A549 (cell line): ENCODE data around the gene PLA1A. TPM values are rescaled to one million over a fixed set of nuclear protein-coding genes. Genes with fewer than 3 reads are reported as not detected.

ENCODE experiments used
- ATAC-seq, 2 experiments: fragments of 200-7000 bp in 1 of 2; fragments of >200 bp in 1 of 2; cut with Nextera tagmentation in 1 of 2; cut with Tn5 transposase in 1 of 2; 3 replicates each; pipeline versions ENCODE4 v1.8.0 to v1.9.1; 2018 to 2020; ENCODE audit warnings: mild to moderate bottlenecking in 1 of 2, moderate library complexity in 1 of 2
- CTCF ChIA-PET: fragments of 300-600 bp; sonication (Branson Sonifier 250); formaldehyde crosslinking; extraction: SDS; loops from one replicate; lab custom pipeline; 2021; ENCODE audit warnings: antibody characterized with exemption, inconsistent platforms; lab: Yijun Ruan, JAX
- POLR2A ChIA-PET: fragments of 350-600 bp; formaldehyde crosslinking; extraction: SDS; loops from one replicate; lab custom pipeline; 2021; ENCODE audit warnings: antibody characterized with exemption, inconsistent platforms; lab: Yijun Ruan, JAX
- DNase-seq, 2 experiments: peaks; one replicate each; pipeline versions ENCODE4 v3.0.0 to v3.0.0-alpha.2; 2011 to 2016; ENCODE audit warnings: low read depth in 1 of 2, low spot score in 1 of 2
- FAIRE-seq: peaks from 2 replicates; lab custom pipeline; 2011; peaks lifted over from hg19 to GRCh38; lab: Jason Lieb, UNC
- H3K27ac ChIP-seq, 2 experiments: fragments of >200 bp; sonication (Bioruptor Twin); formaldehyde crosslinking; 3 replicates each; pipeline ENCODE4 v1.5.1; 2016 to 2017
- H3K4me1 ChIP-seq: fragments of >200 bp; sonication (Bioruptor Twin); formaldehyde crosslinking; 3 replicates; pipeline ENCODE4 v1.6.1; 2016
- H3K4me2 ChIP-seq: fragments of >200 bp; sonication (Bioruptor Twin); formaldehyde crosslinking; 3 replicates; pipeline ENCODE4 v1.6.1; 2016
- H3K4me3 ChIP-seq: fragments of >200 bp; sonication (Bioruptor Twin); formaldehyde crosslinking; 3 replicates; pipeline ENCODE4 v1.5.1; 2016
- H3K9me3 ChIP-seq: fragments of >200 bp; sonication (Bioruptor Twin); formaldehyde crosslinking; 3 replicates; pipeline ENCODE4 v1.6.1; 2016
- CBX2 ChIP-seq: fragments of 200-600 bp; sonication (generic); IDR thresholded peaks from 2 replicates; pipeline ENCODE4 v1.6.1; 2016; ENCODE audit warnings: low read depth, mild to moderate bottlenecking, borderline replicate concordance
- CBX8 ChIP-seq: fragments of 200-600 bp; sonication (generic); IDR thresholded peaks from 2 replicates; pipeline ENCODE4 v1.6.1; 2016
- EHMT2 ChIP-seq: fragments of 200-600 bp; sonication (generic); IDR thresholded peaks from 2 replicates; pipeline ENCODE4 v1.6.1; 2016; ENCODE audit warnings: antibody characterized with exemption, low read depth, mild to moderate bottlenecking, moderate library complexity
- ESRRA ChIP-seq: fragments of 150-350 bp; IDR thresholded peaks from 2 replicates; pipeline ENCODE4 v1.6.1; 2014; ENCODE audit warnings: mild to moderate bottlenecking, low read length, borderline replicate concordance
- FOSB ChIP-seq: fragments of 250-450 bp; sonication (Bioruptor Pico); IDR thresholded peaks from 2 replicates; pipeline ENCODE4 v1.5.0; 2020; ENCODE audit warnings: mild to moderate bottlenecking, moderate library complexity
- FOSL2 ChIP-seq, 2 experiments: fragments of 450-650 bp in 1 of 2; fragments of >200 bp in 1 of 2; sonication (Bioruptor Twin) in 1 of 2; formaldehyde crosslinking; IDR thresholded peaks; 2 replicates each; pipeline versions ENCODE4 v1.5.0 to v1.6.1; 2016 to 2020; ENCODE audit warnings: mild to moderate bottlenecking in 1 of 2, moderate library complexity in 1 of 2
- FOXS1 ChIP-seq: fragments of 250-450 bp; sonication (Bioruptor Pico); IDR thresholded peaks from 2 replicates; pipeline ENCODE4 v1.5.0; 2020; ENCODE audit warnings: mild to moderate bottlenecking, moderate library complexity
- HDAC2 ChIP-seq: fragments of 200-600 bp; sonication (generic); IDR thresholded peaks from 2 replicates; pipeline ENCODE4 v1.6.1; 2016
- JUNB ChIP-seq: fragments of >200 bp; sonication (Bioruptor Twin); formaldehyde crosslinking; IDR thresholded peaks from 2 replicates; pipeline ENCODE4 v1.6.1; 2016
- MAZ ChIP-seq: fragments of 150-350 bp; IDR thresholded peaks from 2 replicates; pipeline ENCODE4 v1.6.1; 2014; ENCODE audit warnings: antibody characterized with exemption, low read depth, low read length, borderline replicate concordance
- NPAS2 ChIP-seq: fragments of 250-450 bp; sonication (Bioruptor Pico); IDR thresholded peaks from 2 replicates; pipeline ENCODE4 v1.8.0; 2022; ENCODE audit warnings: mild to moderate bottlenecking, moderate library complexity, borderline replicate concordance
- PBX3 ChIP-seq: IDR thresholded peaks from 2 replicates; pipeline ENCODE4 v1.6.1; 2012
- RCOR1 ChIP-seq: fragments of 150-350 bp; IDR thresholded peaks from 2 replicates; pipeline ENCODE4 v1.6.1; 2014; ENCODE audit warnings: antibody characterized with exemption, low read length, low read depth
- RFX5 ChIP-seq: fragments of 450-650 bp; IDR thresholded peaks from 2 replicates; pipeline ENCODE4 v1.7.1; 2014; ENCODE audit warnings: antibody characterized with exemption, mild to moderate bottlenecking, moderate library complexity
- SMC3 ChIP-seq: fragments of >200 bp; sonication (Bioruptor Twin); formaldehyde crosslinking; IDR thresholded peaks from 3 replicates; pipeline ENCODE4 v1.6.1; 2018; ENCODE audit warnings: inconsistent platforms
- TFCP2L1 ChIP-seq: fragments of 250-450 bp; sonication (Bioruptor Pico); IDR thresholded peaks from 2 replicates; pipeline ENCODE4 v1.5.0; 2021; ENCODE audit warnings: mild to moderate bottlenecking
- ZC3H11A ChIP-seq: fragments of 450-650 bp; IDR thresholded peaks from 2 replicates; pipeline ENCODE4 v1.6.1; 2014; ENCODE audit warnings: antibody characterized with exemption, mild to moderate bottlenecking
- ZNF302 ChIP-seq: fragments of 250-450 bp; sonication (Bioruptor Pico); IDR thresholded peaks from 2 replicates; pipeline ENCODE4 v1.9.0; 2021; ENCODE audit warnings: inconsistent platforms, mild to moderate bottlenecking, moderate library complexity
- WGBS: methylation state at CpG from one replicate; pipeline ENCODE4 v1.1.6; 2017; ENCODE audit errors: missing lambda C conversion rate; 5-methylcytosine and 5-hydroxymethylcytosine counted together
- polyA plus RNA-seq, 4 experiments: library from polyadenylated mRNA; depleted of rRNA in 3 of 4; stranded (reverse); fragments of >200 nt; fragmentation: RNase III in 1 of 4; extraction: RNeasy Plus Mini Kit Qiagen cat#74134 plus additional on column Dnase treatment in 1 of 4; gene quantifications; 2 replicates in 3 of 4; 3 replicates in 1 of 4; pipeline ENCODE4 v1.2.3, GENCODE V29; 2011 to 2017

The PLA1A gene
- polyA plus RNA-seq, 2 of the 4 experiments (the other 2 are of a cell fraction) = 0.17 to 0.18 TPM

GRCh38 chr3:119641416-119641815 lies 43.7 kb downstream of the PLA1A start:
- Histone ChIP-seq H3K27ac (no peak overlapping the region), H3K4me3 (no peak overlapping the region), H3K4me2 (no peak overlapping the region), H3K4me1 (peaks cover 48% of the 10 kb centered on the region), H3K9me3 (no peaks in the 10 kb centered on the region)
- DNase-seq (no peak), ATAC-seq (no peak), FAIRE-seq (no peak)
- WGBS = 98% methylated on average over 2 of the region's 2 CpGs
- ChIA-PET POLR2A (no interaction called here), CTCF (interaction anchor here (1.5 kb wide), 1 partner anchor 82 kb away, joined by 5 read pairs; the partner anchor contains the start of gene CD80)
- TF ChIP-seq FOSB (no peak), FOXS1 (CRISPR knock-in tag) (no peak), ZNF302 (CRISPR knock-in tag) (no peak), CBX8 (no peak), EHMT2 (no peak), RCOR1 (no peak), SMC3 (no peak)

DNA sequence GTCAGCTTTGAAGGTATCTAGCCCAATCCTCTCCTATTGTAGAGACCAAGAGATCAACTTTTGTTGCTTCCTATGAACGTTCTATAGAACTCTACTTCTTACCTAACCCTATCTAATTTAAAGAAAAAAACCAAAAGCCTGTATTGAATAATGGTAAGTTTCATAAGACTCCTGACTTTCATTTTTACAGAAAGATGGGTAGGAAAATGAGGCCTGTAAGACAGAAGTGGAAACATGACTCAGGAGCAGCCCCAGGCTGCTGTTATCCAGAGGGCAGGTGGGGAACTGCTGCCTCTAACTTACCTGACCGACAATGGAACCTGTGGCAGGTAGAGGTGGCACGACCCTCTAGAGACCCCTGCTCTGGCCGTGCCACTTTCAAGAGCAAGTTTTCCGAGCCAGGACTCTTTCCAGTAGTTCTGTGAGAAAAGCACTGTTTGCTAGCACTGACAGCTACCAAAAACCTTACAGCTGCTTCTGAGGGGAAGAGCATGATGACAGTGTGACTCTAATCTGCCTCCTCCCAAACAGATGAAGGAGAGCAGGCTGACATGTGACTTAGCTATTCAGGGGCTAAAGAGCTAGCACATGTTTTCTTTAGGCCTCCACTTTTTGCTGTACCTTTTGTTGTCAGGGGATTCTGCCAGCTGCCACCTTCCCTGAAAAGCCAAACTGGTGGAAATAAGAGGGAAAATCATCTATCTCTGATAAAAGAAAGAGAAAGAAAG lies 45.2 kb downstream of the PLA1A start:
- CTCF ChIA-PET = interaction anchor here (1.1 to 2.0 kb wide), 3 partner anchors 14 to 84 kb away, joined by 3 to 5 read pairs (median 5); partner anchors contain the start of gene CD80
- no peak for DNase-seq
- Histone ChIP-seq H3K4me1 (peaks cover 35% of the 10 kb centered on the region), H3K9me3 (no peaks in the 10 kb centered on the region), H3K4me2 (peak overlapping the region; percentile 37), H3K27ac (peak overlapping the region; percentile 2 to 70; a peak in 4 of 6 replicates), H3K4me3 (no peak overlapping the region)
- POLR2A ChIA-PET = interaction anchor here (1.0 kb wide), 2 partner anchors 20 to 145 kb away, joined by 3 read pairs; partner anchors contain the start of gene TIMMDC1
- ATAC-seq = peak in 1 of 2 experiments; percentile 25; a peak in 2 of 6 replicates
- no peak for FAIRE-seq
- WGBS = 48% methylated on average over 5 of the region's 5 CpGs
- no peak for TF ChIP-seq MAZ

GRCh38 chr3:119643528-119643927 lies 45.8 kb downstream of the PLA1A start:
- POLR2A ChIA-PET = interaction anchor here (1.0 kb wide), 1 partner anchor 20 kb away, joined by 3 read pairs; no protein-coding TSS in a partner anchor
- ATAC-seq (peak; percentile 81 to 90), DNase-seq (peak; percentile 33 to 40)
- Histone ChIP-seq H3K4me2 (peak overlapping the region; percentile 37), H3K9me3 (no peaks in the 10 kb centered on the region)
- TF ChIP-seq RFX5 = no peak
- TF ChIP-seq FOSL2 (IDR thresholded peaks at IDR 0.05) = peak; percentile 9; the same call in 1 of the 2 replicates
- TF ChIP-seq FOSL2 (CRISPR knock-in tag; IDR thresholded peaks at IDR 0.05) = peak; percentile 69
- TF ChIP-seq, all 56 proteins: peak for 1
- peak; percentile 86 for FAIRE-seq
- WGBS = 91% methylated on average over 2 of the region's 2 CpGs
- H3K27ac ChIP-seq = peak overlapping the region; percentile 2 to 70; a peak in 4 of 6 replicates
- CTCF ChIA-PET = interaction anchor here (1.1 to 2.0 kb wide), 2 partner anchors 14 to 84 kb away, joined by 3 to 5 read pairs; partner anchors contain the start of gene CD80
- peaks cover 29% of the 10 kb centered on the region for H3K4me1 ChIP-seq
- no peak overlapping the region for H3K4me3 ChIP-seq

GRCh38 chr3:119644481-119644880 lies 46.8 kb downstream of the PLA1A start:
- DNase-seq = no peak
- ATAC-seq = no peak
- Histone ChIP-seq H3K9me3 (no peaks in the 10 kb centered on the region), H3K4me2 (no peak overlapping the region), H3K4me3 (no peak overlapping the region), H3K27ac (peak overlapping the region in 1 of 2 experiments; percentile 50; a peak in 3 of 6 replicates), H3K4me1 (peaks cover 22% of the 10 kb centered on the region)
- TF ChIP-seq TFCP2L1 (CRISPR knock-in tag) (no peak), CBX2 (no peak), ESRRA (no peak), HDAC2 (no peak), PBX3 (no peak), NPAS2 (CRISPR knock-in tag) (no peak), ZC3H11A (no peak), JUNB (no peak)
- 77% methylated on average over 1 of the region's 1 CpG for WGBS
- ChIA-PET POLR2A (no interaction called here), CTCF (interaction anchor here (1.0 kb wide), 1 partner anchor 14 kb away, joined by 3 read pairs; no protein-coding TSS in a partner anchor)
- FAIRE-seq = no peak
